ENCODE data around the gene RNF150.
"Not testable (repeated sequence)": the region's sequence is repeated elsewhere in the genome, so short reads cannot be mapped to it uniquely, and the experiment has no call there.

Gene RNF150

DNA sequence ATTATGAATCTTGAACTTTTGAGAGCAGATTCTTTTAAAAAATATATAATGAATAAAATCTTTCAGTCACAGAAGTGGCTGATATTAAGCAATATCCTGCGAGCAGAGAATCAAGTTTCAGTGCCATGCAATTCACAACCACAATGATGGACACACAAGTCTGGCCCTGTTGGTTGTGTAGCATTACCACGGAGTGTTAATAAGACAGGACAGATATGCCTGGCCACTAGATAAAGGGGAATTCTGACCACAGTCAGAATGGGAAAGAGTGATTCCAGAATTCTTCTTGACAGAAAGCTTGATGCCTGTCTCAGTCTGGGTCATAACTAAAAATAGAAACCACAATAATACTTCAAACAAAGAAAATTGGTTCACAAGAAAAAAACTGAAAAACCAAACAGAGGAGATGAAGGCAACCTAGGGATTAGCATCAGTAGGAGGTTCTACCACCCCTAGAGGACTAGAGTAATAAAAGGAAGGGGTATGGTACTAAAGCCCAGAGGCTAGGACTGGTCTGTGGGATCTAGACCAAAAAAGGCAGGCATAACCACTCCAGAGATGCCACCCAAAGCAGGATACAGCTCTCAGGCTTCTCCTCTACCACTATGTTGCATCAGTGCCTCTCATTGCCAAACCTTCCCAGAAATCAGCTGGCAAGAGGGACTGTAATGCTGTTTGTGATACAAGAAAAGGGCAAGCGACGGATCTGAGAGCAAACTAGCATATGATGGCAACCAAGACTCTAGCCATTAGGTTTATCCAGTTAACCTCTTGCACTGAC, 59.0 kb downstream of the RNF150 start:
- DNase-seq: no peak

DNA sequence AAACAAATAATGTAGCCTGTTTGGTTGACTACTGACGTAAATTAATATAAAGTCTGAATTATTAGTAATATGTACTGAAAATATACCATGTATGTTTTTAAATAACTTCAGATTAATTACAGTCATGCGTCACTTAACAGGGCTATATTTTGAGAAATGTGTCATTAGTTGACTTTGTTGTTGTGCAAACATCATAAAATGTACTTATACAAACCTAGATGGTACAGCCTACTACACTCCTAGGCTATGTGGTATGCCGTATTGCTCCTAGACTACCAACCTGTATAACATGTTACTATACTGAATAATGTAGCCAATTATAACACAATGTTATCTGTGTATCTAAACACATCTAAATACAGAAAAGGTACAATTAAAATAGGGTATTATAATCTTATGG, 66.6 kb downstream of the RNF150 start:
- DNase-seq: no peak

GRCh38 chr4:141065872-141066271, 67.4 kb downstream of the RNF150 start:
- no peak for DNase-seq

- DNase-seq: no peak
These were observed 70.6 kb downstream of the RNF150 start for GRCh38 chr4:141062651-141063050.

DNA sequence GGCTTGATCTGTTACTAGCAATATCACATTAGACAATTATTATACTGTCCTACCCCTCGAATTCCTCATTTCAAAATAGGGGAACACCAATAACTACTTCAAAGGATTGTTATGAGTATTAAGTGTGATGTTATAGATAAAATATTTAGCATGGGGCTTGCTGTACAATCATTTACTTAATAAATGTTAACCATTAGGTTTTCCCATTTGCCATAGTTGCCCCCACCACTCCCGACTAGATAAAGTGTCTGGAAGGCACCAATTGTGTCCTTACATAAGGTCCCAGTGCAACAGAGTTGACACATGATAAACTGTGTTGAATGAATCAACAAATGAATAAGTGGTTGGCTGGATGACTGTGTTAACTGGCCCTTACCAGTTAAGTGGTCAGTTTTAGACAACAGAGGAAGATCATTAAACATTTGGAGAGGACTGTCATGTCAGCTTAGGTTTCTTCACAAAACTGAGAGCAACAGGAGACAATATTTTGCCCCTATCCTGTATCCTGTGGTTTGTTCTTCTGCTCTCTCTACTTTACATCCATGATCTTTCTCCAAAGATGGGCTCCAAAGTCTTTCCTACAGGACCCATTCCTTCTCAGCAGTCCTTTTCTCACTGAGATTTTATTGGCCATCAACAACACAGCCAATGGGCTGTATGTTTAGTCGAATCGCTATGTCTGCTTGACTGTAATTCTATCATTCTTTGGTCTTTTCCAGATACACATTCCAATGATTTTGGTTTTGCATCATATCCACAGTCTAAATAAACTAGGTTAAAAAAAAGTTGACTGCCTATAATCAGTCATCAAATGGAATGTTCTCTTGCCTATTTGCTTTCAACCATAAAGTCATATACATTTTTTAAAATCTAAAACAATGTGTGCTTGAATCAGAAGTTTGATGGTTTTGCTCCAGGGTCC, 74.4 kb downstream of the RNF150 start:
- no peak for DNase-seq

GRCh38 chr4:141057582-141057981, 75.7 kb downstream of the RNF150 start:
- DNase-seq: no peak

GRCh38 chr4:141056473-141056872, 76.8 kb downstream of the RNF150 start:
- no peak for DNase-seq

- no peak for DNase-seq
These were observed 78.8 kb downstream of the RNF150 start for GRCh38 chr4:141054446-141054845.

DNA sequence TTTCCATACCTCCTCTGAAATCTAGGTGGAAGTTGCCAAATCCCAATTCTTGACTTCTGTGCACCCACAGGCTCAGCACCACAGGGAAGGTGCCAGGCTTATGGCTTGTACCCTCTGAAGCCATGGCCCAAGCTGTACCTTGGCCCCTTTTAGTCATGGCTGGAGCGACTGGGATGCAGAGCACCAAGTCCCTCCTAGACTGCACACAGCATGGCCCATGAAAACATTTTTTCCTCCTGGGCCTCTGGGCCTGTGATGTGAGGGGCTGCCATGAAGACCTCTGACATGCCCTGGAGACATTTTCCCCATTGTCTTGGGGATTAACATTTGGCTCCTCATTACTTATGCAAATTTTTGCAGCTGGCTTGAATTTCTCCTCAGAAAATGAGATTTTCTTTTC, 82.3 kb downstream of the RNF150 start:
- not testable (repeated sequence) for DNase-seq

- DNase-seq: no peak
These were observed 85.9 kb downstream of the RNF150 start for GRCh38 chr4:141047228-141047884.

DNA sequence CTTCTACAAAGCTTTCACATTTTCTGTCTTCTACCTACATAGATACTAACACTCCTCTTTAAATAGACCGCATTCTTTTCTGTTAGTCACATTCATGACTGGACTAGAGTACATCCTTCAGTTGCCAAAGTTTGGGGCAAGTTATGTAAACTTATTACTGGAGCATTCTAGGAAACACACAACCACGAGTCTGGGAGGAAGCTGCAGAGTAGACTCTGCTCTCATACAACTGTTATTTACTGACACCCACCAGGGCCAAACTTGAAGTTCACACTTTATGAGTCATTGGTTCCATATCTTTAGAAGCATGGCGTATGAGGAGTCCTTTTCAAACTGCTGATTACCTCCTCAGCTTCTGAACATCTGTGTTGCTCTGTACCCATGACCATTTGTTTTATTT, 87.0 kb downstream of the RNF150 start:
- no peak for DNase-seq

DNA sequence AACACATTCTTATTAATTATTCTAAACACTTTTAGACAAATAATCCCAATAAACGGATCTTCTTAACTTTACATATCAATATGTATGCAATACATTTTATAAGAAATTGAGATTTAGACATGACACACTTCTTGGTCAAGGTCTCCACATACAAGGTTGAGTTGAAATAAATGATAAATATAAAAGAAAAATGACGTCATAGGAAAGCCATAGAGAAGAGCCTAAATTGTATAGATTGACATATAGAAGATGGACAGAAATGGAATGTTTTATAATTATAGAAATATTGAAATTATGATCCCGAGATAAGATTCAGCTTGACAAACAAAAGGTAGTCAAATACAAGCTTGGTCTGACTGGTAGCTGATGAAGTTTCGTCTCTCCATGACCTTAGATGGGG, 87.4 kb downstream of the RNF150 start:
- no peak for DNase-seq

DNA sequence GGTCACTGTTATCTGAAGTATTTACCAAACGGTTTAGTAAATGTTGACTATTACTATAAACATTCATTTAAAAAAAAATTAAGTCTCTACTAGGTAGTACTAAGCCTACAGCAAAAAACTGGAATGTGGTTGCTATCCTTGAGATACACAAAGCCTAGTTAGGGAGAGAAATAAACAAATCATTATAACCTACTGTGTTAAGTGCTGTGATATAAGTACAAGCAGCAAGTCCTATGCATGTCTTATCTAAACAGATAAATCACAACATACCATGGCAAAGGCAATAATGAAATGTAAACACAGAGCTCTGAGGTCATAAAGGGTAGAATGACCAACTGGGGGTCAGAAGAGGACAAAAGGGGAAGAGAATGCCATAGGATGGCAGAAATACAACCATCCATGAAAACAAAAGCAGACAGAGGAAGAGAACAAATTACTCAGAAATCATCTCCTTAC, 92.2 kb downstream of the RNF150 start:
- no peak for DNase-seq

DNA sequence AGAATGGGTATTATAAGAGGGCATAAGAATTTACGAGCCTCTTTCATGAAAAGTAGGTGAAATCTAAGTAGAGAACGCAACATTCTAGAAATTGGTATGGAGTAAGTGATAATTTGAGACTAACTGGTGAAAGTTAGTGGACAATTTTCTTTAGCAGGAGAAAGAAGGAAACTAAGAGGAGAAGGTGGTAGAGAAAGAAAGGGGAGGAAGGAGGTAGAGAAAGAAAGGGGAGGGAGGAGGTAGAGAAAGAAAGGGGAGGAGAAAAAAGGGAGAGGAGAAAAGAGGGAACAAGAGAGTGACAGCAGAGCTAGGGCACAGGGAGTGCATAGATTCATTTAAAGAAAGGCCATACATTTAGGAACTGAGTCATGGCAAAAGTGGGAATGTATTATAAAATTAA, 94.1 kb downstream of the RNF150 start:
- DNase-seq: no peak

DNA sequence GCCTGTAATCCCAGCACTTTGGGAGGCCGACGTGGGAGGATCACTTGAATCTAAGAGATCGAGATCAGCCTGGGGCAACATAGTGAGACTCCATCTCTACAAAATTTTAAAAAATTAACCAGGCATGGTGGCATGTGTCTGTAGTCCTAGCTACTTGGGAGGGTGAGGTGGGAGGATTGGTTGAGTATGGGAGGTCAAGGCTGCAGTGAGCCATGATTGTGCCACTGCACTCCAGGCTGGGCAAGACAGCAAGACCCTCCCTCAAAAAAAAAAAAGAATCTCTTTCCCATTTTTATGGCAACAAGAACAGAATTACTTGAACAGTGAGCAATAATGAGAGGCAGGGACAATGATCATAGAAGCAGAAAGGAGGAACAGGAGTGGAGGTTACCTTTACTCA, 94.8 kb downstream of the RNF150 start:
- DNase-seq: no peak

- no peak for DNase-seq
These were observed 95.8 kb downstream of the RNF150 start for GRCh38 chr4:141037446-141037845.

DNA sequence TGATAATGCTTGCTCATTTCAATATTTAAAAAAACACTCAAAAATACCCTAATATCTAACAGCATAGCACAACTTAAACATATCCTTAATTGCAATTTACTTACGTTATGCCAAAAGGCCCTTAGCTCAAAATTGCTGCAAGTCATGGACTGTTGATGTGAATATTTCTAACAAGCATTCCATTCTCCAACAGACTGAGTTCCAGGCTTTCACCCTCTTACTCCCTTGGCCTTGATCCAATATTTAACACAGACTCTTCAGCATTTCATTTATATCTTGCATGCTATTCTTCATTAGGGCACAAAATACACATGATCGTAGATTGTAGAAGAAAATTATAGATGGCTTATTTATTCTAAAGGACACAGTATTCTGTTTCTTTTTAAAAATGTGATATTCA, 96.5 kb downstream of the RNF150 start:
- no peak for DNase-seq

DNA sequence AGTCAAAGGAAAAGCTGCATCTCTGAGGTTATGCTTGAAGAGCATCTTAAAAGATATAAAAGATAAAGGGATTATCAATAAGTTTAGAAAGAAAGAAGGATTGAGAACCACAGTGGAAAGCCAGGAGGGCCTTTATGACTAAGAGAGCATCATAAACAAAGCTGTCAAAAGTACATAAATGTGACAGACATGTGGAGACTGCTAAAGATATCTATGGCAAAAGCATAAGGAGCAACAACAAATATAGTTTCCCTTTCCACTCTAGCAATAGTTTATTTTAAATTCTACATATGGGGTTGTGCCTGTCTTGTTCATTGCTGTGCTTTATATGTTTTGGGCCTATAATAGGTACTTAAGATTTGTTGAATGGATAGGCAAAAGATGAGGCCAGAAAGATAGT, 97.3 kb downstream of the RNF150 start:
- no peak for DNase-seq

DNA sequence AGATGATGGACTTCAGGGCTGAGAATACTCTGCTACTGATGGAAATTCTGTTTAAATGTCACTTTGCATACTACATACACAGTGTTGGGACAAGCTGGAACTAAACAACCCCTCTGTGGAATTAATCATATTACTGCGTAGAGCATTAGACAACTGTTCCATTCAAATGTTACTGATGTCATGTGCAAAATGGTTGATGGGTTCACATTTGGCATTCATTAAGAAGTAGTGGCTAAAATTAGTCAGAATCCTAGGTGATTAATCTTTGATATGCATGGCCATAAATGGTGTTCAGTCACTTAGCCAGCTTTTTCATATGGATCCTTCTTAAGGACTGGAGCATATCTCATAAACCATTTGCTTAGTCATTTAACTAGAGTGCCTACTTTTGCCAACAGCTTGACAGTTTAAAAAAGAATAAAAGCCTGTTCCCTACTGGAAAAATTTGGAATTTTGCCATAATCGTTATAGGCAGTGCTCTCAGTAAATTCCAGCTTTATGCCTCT, 105.2 kb downstream of the RNF150 start:
- DNase-seq: no peak

GRCh38 chr4:141027421-141027820, 105.8 kb downstream of the RNF150 start:
- DNase-seq: no peak

- DNase-seq: peak; percentile 59
These were observed 106.4 kb downstream of the RNF150 start for GRCh38 chr4:141026900-141027299.

DNA sequence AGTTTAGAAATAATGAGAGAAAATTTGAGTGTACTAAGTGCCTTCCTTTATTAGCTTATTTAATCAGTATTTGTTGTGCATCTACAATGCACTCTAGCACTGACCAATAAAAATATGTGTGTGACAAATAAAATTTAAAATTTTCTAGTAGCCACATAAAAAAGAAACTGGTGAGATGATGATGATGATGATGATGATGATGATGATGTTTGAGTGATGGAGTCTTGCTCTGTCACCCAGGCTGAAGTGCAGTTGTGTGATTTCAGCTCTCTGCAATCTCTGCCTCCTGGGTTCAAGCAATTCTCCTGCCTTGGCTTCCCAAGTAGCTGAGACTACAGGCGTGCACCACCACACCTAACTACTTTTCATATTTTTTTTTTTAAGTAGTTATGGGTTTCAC, 110.2 kb downstream of the RNF150 start:
- no peak for DNase-seq

DNA sequence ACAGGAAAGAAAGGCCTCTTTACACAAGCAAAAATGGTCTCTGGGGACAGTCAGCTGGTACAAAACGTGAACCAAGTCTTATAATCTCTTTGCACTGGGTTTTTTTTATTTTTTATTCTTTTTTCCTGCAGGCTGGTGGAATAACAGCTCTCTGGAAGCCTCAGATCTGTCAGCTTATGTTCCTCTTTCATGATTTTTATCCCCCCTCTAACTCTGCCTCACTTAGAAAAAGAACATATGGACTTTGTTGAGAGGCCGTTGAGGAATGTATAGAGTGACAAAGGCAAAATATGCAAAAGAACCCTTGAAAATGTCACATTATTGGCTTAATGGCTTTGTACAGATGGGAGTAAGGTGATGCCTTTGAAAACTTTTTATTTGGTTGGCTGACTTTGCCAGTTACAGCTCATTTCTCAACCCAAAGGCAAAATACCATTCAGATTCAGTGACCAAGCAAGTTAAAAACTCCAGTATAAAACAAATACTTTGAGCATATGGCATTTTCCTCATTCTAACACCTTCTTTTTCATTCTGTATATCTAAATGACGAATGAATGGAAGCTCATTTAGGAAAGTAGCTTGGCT, 111.1 kb downstream of the RNF150 start:
- no peak for DNase-seq

All from islet precursor cell (in vitro differentiated cells).